GM23248 (cell line): ENCODE results near the gene NDUFAF5.

Experiments
- EZH2 ChIP-seq: fragments of 200-600 bp; sonication (generic); IDR thresholded peaks from 2 replicates; pipeline ENCODE4 v1.6.1; 2018; ENCODE audit warnings: antibody characterized with exemption, mild to moderate bottlenecking; ENCODE audit not compliant: insufficient read depth, poor library complexity, severe bottlenecking
- EZH2phosphoT487 ChIP-seq: fragments of 200-600 bp; sonication (generic); IDR thresholded peaks from 2 replicates; pipeline ENCODE4 v1.6.1; 2018; ENCODE audit warnings: antibody characterized with exemption, moderate library complexity, mild to moderate bottlenecking, low read depth; ENCODE audit not compliant: insufficient read depth

- TF ChIP-seq EZH2: no peak
- TF ChIP-seq EZH2phosphoT487: no peak
These were observed 35.0 kb upstream of the NDUFAF5 start for GRCh38 chr20:13749811-13750210.
